Esophagus mucosa (tissue), 1 donor: ENCODE results near the gene CACNB2. TPM values are rescaled to one million over a fixed set of nuclear protein-coding genes. Genes with fewer than 3 reads are reported as not detected.
"Not testable (repeated sequence)": the region's sequence is repeated elsewhere in the genome, so short reads cannot be mapped to it uniquely, and the experiment has no call there.

Experiments
- ATAC-seq: fragments of 200-7000 bp; cut with Tn5 transposase; one replicate; pipeline ENCODE4 v1.9.1; 2020
- total RNA-seq: library from RNA; stranded (reverse); gene quantifications from one replicate; pipeline ENCODE4 v1.2.4, GENCODE V29; 2023
- donor health status: DM: yes; HTN: yes; CAD: no.

The CACNB2 gene
- total RNA-seq, 1 donor from 2014 or later = 0.40 TPM

DNA sequence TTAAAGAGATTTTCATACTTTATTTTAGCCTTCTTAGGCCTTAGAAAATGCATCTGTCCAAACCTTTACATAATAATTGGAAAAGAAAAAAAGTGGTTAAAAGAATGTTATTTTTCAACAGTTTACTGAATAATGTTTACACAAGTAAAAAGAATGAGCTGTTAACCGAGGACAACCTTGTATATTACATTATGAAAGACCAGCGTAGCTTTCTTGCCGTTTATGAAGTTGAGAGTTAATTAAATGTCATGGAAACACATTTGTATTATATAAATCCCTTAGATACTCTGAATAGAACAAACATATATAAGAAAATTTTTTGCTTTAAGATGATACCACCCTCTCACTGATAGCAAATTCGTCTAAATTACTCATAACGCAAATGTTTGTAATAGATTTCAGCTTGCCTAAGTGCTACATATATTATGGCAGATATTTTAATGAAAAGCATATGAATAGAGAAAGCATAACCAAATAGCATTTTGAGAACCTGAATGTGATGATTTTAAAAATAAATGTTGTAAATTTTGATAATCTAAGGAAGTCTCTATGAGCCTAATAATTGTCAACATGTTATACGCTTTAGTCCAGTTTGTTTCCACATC is 9.1 kb downstream of the CACNB2 start:
- ATAC-seq = no peak

DNA sequence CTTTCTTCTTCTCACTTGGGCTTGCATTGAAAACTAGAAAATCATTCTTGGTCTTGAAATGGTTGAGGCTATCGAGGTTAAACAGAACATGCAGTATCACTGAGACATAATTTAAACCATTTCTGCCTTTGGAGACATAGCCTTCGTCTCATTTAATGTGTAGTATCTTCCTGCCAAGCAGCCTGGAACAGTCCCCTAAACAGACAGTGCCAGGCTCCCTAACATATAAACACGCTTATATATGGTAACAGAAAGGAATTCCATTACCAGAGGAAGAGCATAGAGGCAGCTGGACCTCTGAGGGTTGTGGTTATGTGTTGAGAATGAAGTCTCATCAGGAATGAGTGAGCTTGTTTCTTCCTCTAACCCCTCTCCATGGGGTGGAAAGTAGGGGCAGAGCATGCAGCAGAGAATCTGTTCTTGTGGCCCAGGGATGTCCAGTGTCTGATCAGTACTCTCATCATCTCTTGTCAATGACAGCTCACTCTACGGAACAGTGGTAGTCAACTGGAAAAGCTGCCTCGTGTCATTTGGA is 11.2 kb downstream of the CACNB2 start:
- ATAC-seq = no peak

DNA sequence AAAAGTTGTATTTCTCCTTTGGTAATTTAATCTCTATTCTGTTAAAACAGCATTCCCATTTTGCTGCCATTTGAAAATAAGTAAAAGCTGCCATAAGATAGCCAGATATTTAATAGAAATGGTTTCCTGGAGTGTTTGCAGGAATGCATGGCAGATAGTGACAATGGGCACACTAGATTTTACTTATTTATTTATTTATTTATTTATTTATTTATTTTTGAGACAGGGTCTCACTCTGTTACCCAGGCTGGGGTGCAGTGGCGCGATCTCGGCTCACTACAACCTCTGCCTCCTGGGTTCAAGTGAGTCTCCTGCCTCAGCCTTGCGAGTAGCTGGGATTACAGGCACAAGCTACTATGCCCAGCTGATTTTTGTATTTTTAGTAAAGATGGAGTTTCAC is 13.2 kb downstream of the CACNB2 start:
- ATAC-seq = not testable (repeated sequence)

DNA sequence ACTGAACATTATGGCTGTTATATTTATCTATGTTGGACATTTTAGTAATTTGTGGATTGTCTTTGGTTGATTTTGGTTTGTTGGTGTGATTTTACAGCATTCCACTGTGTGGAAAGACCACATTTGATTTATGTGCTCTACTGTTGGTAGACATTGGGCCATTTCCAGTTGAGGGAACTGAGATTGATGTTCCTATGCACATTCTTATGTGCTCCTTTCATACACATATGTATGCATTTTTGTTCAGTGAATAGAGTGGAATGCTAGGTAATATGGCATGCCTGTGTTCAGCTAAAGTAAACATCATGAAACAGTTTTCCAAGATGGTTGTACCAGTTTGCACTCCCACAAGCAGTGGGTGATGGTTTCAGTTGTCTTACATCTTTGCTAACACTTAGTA is 15.1 kb downstream of the CACNB2 start:
- no peak for ATAC-seq

DNA sequence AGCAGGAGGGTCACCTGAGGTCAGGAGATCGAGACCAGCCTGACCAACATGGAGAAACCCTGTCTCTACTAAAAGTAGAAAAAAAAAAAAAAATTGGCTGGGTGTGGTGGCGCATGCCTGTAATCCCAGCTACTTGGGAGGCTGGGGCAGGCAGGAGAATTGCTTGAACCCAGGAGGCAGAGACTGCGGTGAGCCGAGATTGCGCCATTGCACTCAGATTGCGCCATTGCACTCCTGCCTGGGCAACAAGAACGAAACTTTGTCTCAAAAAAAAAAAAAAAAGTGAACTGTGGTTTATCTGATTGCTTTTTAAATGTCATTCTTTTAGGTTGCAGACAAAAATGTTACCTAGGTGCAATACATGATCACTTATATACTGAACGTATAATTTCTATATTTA is 16.6 kb downstream of the CACNB2 start:
- not testable (repeated sequence) for ATAC-seq

DNA sequence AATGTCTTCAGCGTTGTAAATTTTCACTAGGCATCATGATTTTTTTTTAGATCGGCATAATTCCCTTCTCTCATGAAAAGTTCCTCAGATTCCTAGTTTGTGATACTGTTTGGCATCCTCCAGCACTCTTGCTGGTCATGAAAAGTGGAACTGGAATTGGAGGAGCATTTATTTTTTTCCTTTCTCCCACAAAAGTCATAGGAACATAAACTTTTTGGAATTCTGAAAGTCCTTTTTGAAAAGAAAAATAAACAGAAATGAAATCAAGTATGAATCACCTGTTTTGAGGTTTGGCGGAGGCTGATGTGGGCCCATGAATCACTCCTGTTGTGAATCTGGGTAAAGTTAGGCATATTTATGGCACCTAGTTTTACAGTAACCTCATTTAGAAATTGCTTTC is 17.7 kb downstream of the CACNB2 start:
- ATAC-seq = no peak

DNA sequence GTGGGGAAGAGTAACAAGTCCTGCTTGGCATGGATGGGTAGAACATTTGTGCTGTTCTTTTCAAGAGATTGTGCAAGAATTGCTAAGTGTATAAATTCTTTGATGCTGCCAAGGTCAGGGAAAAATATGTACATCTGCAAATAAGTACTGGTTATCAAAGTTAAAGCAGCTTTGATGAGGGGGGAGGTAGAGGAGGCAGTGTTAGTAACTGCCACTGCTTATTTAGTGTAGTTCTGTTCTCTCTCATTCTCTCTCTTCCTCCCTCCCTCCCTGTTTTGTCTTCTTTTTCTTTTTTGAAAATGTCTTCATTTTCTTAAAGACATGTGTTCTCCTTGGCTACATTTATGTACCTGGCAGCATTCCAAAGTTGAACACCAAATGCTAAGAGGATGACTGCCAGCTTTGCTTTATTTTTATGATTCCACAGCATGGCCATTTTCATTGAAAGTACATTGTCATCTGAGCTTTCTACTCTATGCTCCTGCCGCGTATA is 18.6 kb downstream of the CACNB2 start:
- no peak for ATAC-seq

DNA sequence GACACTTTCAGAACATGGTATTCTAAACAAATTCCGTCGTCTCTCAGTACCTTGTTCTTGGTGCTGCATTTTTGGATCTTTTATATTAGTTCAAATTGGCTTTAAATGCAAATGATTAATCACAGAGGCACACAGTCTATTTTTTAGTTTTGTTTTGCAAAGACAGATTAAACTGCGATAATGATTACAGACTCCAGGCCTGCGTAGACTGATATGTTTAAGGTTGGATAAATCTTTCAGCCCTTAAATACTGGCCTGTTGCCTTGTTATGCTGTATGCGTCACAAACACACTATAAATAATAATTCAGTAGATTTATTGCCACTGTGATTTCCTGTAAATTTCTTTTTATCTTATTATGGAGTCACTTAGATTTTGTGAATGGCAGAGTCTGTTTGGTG is 19.3 kb downstream of the CACNB2 start:
- ATAC-seq = no peak

DNA sequence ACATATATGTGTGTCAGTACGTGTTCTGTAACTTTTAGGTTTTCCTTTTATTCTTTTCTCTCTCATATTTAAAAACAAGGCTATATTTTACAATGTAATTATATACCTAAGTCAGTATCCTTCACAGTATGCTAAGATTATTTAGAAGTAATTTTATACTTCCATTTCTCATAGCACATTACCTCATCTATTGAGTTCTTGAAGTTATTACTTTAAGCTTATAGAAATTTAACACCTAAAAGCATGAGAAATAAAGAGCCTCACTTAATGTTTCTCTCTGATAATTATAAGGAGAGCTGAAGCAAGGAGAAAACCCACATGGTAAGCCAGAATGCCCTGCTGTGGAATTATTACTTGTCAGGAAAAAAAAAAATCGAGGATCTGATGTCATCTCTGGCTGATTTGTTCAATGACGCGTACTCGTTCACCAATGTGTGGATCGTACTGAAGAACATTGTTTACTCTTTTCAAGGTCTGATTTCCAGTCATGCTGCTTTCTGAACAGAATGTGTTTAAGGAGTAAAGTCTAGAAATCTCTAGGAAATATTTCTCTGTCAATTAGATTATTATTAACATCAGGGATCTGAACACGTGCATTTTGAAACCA is 21.9 kb downstream of the CACNB2 start:
- no peak for ATAC-seq

DNA sequence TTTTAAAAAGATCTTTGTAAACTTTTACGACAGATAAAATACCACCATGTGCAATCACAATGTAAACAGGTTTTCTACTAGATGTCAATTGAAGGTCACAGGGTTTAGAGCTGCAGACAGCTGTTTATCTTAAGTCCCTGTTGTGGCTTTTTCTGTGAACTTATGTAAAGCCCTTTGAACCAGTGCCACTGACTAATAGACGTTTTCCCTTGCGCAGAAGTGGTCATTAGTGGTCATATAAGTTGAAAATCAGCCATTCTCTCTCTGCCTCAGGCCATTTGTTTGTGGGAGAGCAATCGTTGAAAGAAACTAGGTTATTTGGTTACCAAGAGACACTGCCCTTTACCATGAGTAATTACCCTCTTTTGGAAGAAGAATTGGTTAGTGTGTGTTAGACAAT is 23.9 kb downstream of the CACNB2 start:
- no peak for ATAC-seq

DNA sequence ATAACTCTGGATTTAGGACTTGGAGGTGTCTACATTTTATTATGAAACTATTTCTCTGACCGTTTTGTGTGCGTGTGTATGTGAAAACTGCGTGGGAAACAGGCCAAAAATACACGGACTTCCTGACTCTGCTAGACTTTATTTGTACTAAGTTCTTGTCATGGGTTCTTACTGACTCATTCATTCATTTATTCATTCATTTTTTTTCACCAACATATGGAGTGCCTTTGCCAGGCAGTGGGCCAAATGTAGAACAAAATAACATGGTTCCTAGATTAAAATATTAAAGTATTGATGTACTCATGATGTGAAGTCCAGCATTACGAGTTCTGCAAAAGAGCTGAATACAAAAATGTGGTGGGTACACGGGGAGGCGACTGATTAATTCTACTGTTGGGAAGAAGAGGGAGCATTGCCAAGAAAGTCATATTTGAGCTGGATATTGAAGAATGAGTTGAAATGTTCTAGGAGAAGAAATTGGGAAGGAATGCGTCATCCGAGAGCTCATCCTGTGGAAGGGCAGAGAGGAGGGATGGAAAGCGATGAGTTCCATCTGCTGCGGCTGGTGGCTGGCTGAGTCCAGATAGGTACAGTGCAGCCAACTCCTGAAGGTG is 24.6 kb downstream of the CACNB2 start:
- no peak for ATAC-seq

DNA sequence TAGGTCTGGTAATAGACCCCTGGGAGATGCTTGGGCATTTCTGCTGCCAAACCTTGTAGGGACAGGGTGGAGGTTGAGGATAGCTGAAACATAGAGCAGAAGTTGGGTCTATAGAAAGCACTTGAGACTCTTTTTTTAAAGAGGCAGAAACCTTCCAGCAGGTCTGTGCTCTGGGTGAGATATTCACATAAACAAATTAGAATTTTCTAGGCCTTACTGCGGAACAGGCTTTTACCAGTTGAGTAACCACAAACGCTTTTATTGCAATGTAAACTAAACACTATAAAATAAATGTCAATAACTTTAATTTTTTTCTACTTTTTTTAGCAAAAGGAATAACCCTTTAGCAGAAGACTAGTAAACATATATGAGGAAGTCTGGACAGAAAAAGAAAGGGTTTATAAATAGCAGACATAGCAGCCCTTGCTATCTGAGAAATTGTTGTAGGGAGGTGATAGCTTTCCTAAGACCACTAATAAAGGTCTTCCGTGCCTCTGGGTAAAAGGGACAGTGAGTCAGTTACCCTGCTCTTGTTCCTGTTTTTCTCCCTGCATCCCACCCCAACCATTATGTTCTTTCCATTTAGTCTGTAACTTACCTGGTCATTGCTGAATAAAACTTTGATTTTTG is 38.7 kb downstream of the CACNB2 start:
- ATAC-seq = no peak

DNA sequence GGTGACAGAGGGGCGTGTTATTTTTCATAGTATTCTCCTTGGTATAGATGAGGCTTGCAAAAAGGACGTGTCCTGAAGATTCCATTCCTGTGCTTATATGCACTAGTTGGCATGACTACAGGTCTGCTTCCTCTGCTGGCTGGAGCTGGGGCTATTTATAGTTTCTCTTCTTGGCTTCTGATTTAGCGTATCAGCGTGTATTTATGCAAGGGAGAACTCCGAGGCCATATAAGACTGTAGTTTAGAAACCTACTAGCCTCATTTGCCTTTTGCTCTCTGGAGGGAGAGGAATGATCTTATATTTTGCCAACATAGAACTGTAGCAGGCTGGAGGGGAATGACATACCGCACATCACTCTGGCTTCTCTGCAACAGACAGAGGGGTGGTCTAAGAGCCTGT is 39.7 kb downstream of the CACNB2 start:
- ATAC-seq = no peak

DNA sequence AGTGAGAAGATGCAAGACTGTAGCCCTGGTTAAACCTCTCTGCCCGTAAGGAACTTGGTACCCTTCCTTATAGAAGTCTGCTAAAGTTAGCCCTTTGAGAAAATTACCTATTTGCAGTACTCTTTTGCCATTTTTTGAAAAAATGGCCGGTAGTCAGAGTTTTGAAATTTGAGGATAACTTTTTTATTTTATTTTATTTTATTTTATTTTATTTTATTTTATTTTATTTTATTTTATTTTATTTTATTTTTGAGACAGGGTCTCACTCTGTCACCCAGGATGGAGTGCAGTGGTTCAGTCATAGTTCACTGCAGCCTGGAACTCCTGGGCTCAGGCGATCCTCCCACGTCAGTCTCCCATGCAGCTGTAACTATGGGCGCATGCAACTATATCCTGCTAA is 41.2 kb downstream of the CACNB2 start:
- ATAC-seq = not testable (repeated sequence)

DNA sequence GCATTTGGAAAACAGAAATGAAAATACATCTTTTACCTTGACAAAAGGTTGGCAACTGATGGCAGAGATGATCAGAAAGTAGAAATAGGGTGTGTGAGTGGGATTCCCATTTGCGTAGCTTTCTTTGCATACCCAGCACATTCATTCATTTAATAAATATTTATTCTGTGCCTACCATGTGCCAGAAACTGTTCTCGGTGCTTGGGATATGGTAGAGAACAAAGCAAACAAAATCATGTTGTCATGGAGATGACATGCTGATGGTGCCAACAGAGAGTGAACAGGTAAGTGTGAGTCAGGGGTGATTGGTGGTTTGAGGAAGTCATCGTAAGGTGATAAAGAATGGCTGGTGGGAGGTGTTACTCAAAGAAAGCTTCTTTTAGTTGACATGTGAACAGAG is 45.4 kb downstream of the CACNB2 start:
- ATAC-seq = no peak

DNA sequence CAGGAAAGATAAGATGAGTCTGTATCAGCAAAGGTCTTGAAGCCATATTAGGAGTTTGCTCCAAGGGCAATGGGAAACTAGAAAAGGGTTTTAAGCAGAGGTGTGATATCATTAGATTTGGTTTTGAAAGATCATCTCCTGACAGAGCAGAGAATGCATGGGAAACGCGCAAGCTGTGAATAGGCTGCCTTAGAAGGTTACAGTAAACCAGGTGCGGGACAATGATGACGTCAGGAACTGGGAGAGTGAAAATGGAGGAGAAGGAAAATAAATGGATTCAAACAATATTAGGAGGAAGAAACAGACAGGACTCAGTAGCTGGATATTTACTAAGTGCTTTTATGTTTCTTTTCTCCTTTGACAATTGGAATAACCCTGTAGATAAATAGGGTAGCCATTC is 50.6 kb downstream of the CACNB2 start:
- no peak for ATAC-seq

DNA sequence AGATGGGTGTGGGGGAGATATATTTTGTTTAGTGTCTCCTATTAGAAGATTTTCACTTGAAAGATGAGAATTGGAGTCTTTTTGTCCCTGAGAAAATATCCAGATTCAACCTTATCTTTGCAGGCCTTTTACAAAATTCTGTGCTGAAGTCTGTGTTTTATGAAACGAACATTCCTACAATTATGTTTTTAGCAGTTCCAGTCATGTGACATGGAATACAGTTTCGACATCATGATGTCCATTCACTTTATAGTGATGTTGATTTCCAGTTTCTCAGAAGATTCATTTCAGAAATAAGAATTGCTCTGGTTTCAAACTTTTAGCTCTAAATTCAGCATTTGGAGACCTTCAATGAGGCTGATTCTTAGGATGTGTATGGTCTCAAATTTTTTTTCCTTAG is 54.4 kb downstream of the CACNB2 start:
- ATAC-seq = no peak

DNA sequence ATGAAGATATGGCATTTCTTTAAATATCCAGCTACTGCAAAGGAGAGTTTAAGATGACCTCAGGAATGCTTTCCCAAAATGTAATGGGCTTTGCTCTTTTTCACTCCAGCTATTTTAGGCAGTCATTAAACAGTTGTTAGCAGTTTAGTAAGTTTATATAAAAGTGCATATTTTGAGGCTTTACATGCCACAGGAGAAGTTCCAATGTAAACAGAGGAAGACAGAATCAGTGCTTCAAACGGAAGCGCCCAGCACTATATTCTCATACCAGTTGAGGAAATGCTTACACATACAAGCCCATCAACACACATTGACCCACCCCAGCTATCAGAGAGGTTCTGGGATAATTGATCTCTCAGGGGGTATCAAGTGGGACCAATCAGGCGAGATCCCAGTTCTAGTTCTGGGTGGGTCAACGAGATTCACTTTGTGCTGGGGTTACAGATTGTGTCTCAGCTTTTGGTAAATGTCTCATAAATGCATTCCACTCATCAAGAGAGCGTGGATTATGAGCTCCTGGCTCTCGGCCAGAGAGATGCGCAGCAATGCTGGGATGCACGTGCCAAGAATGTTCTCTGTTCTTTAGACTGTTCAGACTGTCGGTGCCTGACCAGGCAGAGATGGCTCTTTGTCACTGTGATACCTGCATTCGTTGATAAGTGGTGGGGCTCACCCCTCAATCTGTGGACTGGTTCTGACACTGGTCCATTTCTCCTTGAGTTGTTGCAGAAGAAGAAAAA is 55.0 kb downstream of the CACNB2 start:
- ATAC-seq = no peak

DNA sequence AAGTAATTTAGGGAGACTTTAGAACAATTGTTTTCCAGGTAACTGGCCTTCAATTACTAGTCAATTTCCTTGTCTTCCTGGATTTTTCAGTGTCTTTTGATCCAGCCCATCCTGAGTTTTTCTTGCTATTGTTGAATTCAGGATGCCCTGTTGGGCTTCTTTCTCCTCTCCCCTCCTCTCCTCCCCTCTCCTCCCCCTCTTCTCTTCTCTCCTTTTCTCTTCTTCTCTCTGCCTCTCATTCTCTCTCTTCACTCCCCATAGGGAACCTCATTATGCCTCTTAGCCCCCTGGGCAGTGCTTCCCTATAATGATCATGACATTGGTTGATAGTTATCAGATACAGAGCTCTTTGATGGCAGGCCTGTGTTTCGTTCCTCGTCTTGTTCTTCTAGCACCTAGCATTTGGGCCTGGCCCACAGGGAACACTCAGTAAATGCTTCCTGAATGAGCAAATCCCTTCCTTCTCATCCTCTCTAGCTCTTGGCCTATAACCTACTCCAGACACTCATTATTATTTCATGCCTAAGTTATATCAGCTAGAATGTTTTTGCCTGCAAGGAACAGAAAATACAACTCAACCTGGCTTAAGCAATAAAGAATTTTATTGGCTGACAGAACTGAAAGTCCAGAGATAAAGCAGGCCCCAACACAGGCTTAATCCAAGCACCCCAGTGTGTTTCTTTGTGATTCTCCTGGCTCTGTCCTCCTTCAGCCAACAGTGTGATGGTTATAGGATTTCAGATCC is 56.8 kb downstream of the CACNB2 start:
- ATAC-seq = no peak

DNA sequence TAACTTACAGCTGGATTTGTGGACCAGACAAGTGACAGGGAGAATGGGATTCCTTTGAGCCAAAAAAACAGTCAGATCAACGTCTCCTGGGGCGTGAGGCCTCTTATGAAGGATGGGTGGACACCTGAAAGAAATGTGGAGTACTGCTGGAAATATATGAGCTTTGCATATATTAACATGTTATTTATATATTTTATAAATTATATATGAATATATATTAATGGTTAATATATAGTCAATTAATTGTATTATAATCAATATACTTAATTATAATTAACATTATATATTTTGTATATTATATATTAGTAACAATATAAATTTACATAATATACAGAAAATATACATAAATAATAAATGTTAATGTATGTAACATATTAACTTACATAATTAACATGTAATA is 57.5 kb downstream of the CACNB2 start:
- ATAC-seq = no peak

DNA sequence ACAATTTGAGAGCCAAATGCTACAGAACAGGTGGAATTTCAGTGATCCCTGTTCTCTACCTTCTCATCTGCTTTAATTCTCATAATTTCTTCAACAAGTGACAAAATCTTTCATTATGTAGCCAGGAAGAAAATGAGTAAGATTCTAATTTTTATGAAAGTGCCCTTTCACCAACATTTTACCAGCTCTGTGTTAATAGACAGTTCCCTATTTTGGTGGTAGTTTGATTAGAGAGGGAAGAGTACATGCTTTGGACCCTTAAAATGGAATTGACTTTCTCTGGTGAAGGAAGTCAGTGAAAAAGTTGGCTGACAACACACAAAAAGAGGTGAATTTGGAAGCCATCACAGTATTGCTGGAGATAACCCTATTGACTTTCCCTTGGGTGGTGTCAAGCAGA is 61.7 kb downstream of the CACNB2 start:
- no peak for ATAC-seq
